PFSK-1 (cell line): Measurements from ENCODE around the gene STXBP5.

Experiments
- FOXP2 ChIP-seq: optimal IDR thresholded peaks from 2 replicates; pipeline ENCODE3; 2011; ENCODE audit warnings: borderline replicate concordance, control low read depth, inconsistent platforms; ENCODE audit not compliant: insufficient read depth; ENCODE audit errors: extremely low read length, extremely low read depth
- POLR2AphosphoS5 ChIP-seq: IDR thresholded peaks from 2 replicates; pipeline ENCODE4 v1.6.1; 2012; ENCODE audit warnings: low read depth, mild to moderate bottlenecking, control low read depth, low read length, moderate library complexity
- REST ChIP-seq, 2 experiments: IDR thresholded peaks; 2 replicates each; pipeline versions ENCODE4 v1.6.1 to v1.8.0; 2011 to 2012; ENCODE audit warnings: low read depth in 2 of 2, low read length in 2 of 2, control low read depth in 1 of 2, inconsistent platforms in 1 of 2, mild to moderate bottlenecking in 1 of 2, moderate library complexity in 1 of 2; ENCODE audit not compliant: insufficient read depth in 1 of 2
- SIN3A ChIP-seq: IDR thresholded peaks from 2 replicates; pipeline ENCODE4 v1.6.1; 2012; ENCODE audit warnings: mild to moderate bottlenecking, low read length, moderate library complexity, borderline replicate concordance; ENCODE audit not compliant: insufficient read depth
- TAF1 ChIP-seq: IDR thresholded peaks from 2 replicates; pipeline ENCODE4 v1.6.1; 2012; ENCODE audit warnings: low read length, control low read depth, borderline replicate concordance; ENCODE audit not compliant: insufficient read depth

The STXBP5 gene

GRCh38 chr6:147194652-147195411, 9.4 kb upstream of the STXBP5 start:
- no peak for TF ChIP-seq TAF1
- TF ChIP-seq REST (IDR thresholded peaks at IDR 0.05; ENCODE audit: insufficient read depth in 1 of 2, low read depth in 2 of 2, low read length in 2 of 2): no peak
- no peak for TF ChIP-seq SIN3A
- no peak for TF ChIP-seq FOXP2
- no peak for TF ChIP-seq POLR2AphosphoS5

GRCh38 chr6:147195510-147195909, 8.7 kb upstream of the STXBP5 start:
- TF ChIP-seq SIN3A (no peak), POLR2AphosphoS5 (no peak), REST (IDR thresholded peaks at IDR 0.05; ENCODE audit: insufficient read depth in 1 of 2, low read depth in 2 of 2, low read length in 2 of 2) (no peak), FOXP2 (no peak), TAF1 (no peak)

- TF ChIP-seq REST (IDR thresholded peaks at IDR 0.05; ENCODE audit: insufficient read depth in 1 of 2, low read depth in 2 of 2, low read length in 2 of 2): no peak
Measured at GRCh38 chr6:147195987-147196386, 8.2 kb upstream of the STXBP5 start.

GRCh38 chr6:147200711-147201110, 3.5 kb upstream of the STXBP5 start:
- TF ChIP-seq SIN3A (no peak), REST (IDR thresholded peaks at IDR 0.05; ENCODE audit: insufficient read depth in 1 of 2, low read depth in 2 of 2, low read length in 2 of 2) (no peak), TAF1 (no peak), FOXP2 (no peak), POLR2AphosphoS5 (no peak)
